ENCODE data around the gene PAX2.

PAX2 gene

DNA sequence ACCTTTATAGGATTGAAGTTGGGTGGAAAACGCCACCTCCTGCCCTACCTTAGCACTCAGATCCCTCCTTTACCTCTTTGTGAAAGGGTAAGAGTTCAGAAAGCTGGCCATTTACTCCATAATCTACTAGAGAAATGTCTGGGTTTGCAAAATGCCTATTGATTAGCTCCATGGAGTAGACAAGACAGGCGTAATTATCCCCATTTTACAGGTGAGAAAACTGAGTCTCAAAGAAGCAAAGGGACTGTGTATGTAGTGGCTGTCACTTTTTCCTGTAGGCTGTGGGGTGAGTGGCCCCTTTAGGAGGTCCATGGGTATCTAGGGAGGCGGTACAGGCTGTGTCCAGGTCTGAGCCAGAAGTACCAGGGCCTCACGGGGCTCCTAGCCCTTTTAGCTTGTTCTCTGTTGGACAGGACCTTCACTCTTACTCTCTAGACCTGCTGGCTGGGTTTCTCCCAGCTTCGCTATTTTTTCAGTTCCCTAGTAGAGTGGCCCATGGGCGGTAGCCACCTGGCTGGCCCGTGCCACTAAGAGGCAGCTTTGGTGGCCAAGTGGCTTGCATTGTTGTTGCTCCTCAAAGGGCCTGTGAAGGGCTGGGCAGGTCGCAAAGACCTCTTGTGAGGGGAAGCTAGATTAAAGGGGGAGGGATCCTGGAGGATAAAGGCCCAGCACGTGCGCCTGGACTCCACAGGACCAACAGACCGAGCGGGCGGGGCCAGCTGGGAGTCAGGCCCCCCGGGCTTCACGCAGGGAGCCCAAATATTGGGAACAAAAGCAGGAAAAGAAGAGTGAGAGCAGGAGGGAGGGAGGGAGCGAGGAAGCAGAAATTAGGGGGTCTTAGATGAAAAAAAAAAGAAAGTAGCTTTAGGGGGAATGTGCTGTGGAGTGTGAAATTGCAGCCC is 4.7 kb upstream of the PAX2 start:
- DNase-seq: no peak

DNA sequence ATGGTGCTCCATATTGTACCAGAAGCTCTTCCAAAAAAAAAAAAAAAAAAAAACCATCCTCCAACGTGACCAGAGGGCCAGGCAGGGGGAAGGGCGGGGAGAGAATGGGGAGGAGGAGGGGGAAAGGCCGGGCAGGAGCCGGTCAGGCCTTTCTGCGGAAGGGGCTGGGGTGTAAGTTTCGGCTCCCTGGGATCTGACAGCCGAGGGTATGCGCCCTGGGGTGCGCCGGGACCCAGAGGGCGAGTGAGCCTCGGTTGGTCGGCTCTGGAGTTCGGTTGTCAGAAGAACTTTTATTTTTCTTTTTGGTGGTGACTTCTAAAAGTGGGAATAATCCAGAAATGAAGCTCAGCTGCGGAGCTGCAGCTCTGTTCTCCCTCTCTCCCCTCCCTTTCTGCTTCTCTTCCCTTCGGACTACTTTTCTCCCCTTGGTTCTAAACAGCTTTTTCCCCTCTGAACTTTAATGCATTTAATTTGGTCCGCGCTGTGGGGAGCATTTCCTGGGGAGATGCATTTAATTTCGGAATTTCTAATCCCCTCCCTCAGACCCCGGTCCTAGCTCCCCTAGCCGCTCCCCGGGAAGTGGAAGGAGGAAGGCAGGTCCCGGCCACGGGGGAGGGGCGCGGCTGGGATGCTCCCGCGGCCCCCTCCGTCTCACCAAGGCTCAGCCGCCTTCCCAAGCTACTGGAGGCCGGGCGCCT is 3.9 kb upstream of the PAX2 start:
- no peak for DNase-seq

DNA sequence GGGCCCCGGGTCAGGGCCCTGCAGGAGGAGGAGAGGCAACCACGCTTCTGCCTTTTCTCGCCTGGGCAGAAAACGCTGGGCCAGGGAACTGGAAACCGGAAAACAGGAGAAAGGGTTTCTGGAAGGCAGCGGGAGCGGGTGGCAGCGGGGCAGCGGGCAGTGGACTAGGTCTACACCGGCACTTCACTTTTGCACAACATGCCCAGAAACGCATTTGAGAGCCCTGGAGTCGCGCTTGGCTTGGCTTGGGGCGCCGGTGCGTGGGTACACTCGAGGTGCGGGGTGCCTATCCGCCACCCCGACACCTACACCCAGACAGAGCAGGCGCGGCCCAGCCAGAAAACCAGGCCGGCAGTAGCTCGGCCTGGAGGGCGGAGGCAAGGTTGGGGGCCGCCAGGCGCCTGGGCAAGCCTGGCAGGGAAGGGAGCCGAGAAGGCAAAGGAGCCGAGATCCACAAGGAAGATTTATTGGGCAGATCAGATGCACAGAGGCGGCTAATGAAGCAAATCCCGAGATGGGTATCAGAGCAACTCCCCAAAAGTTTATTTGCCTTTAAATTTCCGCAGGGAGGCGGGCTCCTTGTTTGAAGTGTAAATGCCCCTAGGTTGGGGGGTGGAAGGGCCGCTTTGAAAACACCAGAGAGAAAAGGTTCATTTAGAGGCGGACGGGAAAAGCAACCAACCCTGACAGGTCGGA is 3.2 kb upstream of the PAX2 start:
- no peak for DNase-seq

DNA sequence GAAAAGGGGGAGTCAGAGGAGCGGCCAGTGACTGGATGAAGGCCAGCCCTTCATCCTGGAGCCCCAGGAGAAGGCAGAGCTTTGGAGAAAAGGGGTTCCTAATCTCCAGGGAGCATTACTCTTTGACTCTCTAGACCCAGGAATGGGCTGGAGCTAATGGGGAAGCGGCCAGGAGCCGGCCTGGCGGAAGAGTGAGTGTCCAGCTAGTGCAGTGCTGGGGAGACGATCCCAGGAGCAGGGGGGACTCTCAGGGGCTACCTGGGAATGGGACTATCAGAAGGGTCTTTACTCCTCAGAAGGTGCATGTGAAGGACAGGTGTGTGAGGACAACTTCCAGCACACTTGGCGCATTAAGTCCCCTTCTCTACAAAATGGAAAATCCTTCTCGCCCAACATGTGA is 2.4 kb upstream of the PAX2 start:
- no peak for DNase-seq

DNA sequence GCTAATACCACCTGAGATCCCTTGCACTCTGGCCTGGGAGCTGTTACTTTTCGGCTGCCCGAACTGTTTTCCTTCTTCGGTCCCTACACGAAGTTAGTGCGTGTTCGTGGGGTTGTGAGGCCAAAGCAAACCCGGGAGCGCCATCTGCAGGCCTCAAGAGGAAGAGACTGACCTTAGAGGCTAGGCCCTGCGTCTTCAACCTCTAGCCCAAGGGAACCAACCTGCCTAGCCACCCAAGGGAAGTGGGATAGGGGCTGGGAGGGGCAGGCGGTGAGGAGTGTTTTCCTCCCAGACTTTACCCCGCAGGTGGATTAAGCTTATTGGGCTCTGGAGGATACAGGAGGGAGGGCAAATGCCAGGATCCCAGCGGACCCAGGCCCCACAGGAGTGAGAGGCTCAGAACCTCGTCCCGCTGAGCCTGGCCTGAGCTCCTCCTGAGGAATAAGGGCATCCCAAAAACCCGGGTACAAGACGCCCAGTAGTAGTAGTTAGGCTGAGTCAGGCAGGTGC is 1.7 kb upstream of the PAX2 start:
- DNase-seq: peak; percentile 74

DNA sequence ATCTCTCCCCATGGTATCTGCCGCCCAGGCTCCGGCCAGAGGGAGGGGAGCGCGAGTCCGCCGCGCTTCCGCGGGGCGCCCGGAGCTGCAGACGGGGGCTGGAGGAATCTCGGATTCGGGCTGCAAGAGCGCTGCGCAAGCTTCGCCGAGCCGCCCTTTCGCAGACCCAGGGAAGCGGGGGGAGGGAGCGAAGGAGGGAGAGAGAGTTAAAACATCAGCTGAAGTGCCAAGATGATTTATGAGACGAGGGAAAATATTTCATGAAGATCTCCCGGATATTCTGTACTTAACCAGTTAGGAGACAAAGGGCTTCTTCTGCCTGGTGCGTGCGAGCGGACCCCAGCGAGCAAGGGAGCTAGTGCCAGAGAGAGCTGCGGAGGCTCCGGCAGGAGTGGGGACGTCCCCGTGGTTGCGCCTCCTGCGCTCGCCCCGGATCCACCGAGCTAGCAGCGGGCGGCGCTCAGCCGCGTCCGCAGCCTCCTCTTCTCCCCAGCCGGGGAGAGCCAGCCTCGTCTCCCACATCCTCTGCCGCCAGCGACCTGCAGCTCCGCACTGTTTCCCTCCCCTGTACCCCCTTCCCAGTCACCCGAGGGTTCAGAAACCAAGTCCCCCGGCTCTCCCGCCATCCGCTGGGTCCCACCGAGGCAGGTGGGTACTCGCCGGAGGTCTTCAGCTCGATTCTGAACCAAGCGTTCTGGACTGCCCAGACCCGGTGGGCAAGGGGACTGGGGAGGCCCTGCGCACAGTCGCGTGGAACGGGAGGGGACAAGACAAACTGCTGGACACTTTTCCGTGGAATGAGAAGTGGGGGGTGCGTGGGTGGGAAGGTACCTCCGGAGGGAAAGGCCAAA is 1.0 kb upstream of the PAX2 start:
- DNase-seq: no peak

DNA sequence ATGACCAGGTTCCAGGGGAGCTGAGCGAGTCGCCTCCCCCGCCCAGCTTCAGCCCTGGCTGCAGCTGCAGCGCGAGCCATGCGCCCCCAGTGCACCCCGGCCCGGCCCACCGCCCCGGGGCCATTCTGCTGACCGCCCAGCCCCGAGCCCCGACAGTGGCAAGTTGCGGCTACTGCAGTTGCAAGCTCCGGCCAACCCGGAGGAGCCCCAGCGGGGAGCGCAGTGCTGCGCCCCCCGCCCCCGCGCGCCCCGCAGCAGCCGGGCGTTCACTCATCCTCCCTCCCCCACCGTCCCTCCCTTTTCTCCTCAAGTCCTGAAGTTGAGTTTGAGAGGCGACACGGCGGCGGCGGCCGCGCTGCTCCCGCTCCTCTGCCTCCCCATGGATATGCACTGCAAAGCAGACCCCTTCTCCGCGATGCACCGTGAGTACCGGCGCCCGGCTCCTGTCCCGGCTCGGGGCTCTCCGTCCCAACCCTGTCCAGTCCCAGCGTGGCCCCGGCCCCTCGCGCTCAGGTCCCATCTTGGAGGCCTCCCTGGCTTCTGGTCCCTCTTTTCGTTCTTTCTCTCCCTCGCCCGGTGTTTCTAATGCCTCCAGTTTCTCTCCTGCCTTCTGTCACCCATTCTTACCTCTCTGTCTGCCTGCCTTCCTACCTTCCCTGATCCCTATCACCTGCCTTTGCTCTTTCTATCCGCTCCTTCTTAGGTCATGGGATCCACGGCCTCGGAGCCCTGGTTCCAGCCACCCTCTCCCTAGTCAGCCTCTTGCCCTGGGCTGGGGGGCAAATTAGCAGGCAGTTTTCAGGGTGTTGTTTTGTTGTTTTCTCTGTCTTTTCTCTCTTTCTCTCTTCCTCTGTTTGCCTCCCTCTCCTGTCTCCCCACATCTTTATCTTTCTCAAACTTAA is 751 bp downstream of the PAX2 start:
- no peak for DNase-seq

DNA sequence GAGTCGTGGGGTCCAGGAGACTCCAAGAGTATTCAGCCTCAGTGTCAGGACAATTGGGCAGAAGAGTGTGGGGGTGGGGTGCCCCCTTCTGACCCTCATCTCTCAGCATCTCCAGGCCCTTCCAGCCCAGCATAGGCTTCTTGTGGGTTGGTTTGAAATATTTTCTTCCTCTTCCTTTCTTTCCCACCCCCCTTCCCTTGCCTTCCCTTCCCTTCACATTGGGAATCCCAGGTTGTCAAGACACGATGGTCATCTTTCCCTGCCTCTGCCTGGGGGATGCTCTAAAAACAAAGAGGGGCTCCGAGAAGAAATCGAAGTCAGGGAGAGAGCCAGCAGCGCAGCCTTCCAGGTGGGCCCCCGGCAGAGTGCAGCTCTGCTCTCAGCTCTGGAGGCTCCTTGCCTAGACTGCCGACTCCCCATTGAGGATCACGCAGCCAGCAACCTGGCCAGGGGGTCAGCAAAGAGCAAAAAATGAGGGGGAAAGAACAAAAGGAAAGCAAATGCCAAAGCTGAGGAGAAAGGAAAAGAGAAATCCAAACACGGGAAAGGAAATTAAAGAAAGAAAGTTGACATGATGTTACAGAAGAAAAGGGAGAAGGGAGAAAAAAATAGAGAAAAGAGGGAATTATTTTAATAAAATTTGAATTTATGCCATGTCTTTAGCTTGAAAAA is 1.5 kb downstream of the PAX2 start:
- DNase-seq: no peak

DNA sequence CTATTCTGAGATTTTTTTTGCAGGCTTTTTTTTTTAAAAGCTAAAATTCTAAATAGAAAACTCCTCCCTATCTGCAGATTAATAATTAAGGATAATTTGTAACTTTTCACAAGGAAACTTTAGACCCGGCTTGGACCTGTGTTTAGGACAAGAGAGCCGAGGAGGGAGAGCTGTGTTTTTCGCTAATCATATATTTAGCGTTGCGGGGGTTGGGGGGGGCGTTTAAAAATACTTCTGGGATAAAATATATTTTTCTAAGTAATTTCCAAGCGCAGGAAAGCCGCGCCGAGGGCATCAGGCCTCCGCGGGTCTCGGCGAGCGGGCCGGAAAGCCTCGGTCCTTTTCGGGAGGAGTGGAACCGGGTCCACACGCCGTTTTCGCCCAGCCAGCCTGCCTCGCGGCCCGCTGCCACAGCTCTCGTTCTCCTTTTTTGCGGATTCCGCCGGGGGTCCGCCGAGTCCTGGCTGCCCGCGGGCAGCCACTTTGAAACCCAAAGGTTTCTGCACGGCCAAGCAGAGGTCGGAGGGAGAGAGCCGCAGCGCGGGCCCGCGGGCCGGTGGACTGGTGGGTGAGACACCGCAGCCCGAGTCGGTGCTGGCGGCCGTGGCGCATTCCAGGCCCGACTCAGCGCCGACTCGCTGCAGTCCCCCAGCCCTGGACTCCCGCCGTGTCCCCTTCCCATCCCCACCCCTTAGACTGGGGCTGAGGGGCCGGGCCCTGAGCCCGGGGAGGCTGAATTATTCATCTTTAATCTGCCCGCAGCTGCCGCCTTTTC is 2.3 kb downstream of the PAX2 start:
- DNase-seq: no peak

DNA sequence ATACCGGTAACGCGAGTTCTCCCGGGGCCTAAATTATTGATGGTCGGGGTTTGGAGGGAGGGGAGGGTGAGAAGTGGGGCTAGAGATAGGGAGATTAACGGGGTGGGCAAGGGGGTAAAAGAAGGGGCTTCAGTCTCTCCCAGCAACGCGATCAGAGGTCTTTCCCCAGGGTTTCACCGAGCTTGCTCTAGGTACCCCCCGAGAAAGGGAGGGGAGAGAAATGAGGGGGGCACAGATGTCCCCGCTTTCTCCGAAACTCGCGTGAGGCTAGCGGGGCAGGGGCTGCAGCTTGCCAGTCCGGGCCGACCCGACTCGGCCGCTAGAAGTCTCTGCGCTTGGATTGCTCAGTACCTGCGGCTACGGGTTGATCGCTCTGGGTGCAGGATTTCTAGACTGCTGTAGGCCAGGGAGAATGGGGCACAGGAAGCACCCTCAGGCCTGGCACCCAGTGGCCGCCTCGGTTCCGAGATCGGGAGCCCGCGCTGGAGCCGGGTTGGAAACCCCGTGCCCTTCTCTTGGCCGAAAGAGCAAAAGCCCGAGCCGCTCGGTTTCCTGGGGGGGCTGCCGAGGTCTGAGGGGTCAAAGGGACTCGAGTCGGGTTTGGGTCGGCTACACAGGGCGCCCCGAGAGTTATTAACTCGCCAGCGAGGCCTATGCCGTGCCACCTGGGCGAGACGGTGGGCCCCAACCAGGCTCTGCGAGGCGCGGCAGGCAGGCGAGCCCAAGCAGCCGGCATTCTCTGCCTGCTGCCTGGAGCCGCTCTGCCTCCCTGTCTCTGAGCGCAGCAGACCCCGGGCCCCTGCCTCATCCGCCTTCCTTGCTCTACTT is 3.1 kb downstream of the PAX2 start:
- DNase-seq: no peak

DNA sequence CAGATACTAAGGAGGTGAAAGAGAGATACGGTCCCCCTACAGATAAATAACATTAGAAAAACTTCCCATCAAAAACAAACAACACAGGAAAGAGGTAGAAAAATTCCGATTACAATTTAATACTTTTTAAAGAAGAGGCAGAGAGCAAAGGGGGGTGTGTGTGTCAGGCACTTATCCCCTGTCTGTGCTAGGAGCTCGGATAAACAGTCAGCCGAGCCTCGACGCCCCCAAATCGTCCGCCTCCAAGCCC is 3.6 kb downstream of the PAX2 start:
- no peak for DNase-seq

DNA sequence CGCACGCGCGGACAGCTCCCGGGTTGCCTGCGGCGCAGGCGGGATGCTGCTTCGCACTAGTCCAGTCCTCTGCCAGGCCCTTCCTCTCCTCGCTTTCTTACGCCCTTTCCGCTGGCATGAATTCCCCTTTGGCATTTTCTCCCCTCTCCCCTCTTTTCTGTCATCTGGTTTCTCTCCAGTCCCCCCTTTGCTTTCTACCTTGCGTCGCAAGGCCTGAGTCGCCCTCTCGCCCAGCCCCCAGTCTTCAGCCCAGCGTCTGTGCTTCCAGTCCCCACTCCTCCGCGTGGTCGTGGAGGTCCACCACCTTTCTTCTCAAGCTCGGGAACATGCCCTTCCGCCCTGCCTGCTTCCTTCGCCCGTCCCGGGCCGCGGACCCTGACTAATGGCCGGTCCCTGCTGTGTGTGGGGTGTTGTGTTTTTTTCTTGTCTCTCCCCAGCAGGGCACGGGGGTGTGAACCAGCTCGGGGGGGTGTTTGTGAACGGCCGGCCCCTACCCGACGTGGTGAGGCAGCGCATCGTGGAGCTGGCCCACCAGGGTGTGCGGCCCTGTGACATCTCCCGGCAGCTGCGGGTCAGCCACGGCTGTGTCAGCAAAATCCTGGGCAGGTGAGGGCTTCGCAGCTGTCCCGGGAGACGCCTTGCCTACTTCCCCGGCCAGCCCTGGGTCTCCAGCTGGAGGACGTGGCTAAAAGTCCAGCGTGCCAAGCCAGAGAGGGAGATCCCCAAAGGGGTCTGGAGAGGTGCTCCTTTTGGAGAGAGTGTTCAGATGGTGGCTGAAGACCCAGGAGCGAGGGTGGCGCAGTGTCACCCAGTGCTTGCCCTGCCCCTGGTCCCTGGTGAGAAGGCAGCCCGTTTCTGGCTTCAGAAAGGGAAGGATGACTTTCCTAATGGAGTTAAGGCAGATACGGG is 4.2 kb downstream of the PAX2 start:
- DNase-seq: no peak

DNA sequence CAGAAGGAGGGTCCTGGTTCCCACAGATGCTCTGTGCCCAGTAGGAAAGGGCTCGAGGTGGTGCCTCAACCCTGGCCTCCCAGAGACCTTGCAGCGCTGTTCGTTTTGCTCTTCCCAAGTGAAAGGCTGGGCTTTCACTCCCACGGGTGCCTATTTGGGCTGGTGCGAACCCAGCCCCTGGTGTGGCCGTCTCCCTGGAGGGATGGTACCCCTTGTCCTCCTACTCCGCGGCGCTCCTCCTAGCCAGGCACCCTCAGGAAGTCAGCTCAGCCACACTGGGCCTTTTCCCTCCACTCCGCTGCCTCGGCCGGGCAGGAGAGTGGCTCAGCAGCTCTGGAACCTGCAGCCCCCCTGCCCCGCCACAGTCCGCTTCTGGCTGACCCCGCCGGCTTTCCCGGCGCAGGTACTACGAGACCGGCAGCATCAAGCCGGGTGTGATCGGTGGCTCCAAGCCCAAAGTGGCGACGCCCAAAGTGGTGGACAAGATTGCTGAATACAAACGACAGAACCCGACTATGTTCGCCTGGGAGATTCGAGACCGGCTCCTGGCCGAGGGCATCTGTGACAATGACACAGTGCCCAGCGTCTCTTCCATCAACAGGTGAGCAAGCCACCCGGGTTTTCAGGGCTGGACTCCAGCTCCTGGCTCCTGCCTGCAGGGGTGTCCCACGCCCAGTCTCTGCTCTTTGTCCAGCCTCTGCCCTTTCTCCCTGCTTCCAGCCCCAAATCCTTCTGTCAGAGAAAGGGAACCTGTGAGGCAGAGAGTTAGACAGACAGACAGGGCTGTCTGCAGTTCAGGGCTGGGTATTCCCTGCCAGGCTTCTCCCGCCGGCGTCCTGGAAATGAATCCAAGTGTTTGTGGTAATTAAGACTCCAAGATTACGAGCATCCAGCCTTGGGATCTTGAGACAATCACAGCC is 5.2 kb downstream of the PAX2 start:
- no peak for DNase-seq

DNA sequence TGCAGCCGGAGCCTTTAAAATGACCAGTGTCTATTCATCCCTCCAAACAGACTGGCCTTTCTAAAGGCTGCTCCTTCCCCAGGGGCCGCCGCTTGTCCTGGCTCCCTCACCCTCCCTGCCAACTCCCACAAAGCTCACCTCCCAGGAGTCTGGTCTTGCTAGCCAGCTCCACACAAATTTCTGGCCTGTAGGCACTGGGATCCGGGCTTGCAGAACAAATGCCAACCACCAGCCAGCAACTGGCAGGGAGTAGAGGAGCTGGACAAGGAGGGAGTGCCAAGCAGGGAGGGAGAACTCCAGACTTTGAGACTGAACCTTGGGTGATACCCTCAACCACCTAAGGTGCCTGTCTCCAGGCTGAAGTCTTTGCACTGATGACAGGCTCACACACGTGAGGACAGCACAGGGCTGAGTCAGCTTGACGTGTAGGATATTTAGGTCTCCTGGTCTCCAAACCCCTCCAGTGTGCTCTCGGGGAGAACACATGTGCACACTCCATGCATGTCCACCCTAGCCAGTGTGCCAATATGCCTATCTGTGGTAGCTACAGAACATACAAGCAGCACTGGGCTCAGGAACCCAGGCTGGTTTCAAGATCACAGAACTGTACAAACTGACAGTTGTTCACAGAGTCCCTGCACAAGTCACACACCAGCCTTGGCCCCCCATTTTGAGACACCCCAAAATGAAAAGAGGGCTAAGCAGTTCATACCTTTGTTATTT is 6.0 kb downstream of the PAX2 start:
- no peak for DNase-seq

DNA sequence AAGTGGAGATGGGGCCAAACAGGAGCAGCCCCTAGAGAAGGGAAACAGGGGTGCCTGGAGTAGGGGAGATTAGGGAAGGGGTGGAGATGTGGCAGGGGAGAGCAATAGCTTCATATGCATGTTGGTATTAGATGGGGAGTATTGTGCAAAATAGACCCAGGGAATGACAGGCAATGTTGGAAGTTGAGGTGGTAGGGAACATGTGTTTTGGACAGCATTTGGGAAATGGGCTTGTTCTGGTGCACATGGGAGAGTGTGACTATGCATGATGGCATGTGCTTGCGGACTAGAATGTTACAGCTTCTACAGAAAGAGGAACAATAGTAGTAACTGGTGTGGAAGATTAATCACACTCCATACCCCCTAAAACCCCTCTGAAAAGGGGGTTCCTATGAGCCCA is 10.4 kb downstream of the PAX2 start:
- no peak for DNase-seq

DNA sequence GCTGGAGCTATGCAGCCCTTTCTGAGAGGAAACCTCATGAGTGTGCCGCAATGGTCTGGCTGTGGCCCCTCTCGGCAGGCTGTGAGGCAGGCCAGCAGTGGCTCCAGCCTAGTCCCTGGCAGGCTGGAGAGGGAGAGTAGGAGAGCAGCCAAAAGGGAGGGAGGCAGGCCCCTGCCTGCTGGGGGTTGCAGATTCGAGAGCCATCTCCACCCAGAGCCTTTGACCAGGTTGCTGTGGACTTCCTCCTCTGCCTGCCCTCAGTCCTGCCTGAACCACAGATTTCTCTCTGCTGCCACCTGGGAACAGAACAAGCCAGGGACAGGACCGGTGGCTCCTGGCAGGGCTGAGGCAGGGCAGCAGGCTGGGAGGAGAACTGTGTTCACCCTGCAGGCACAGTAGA is 13.9 kb downstream of the PAX2 start:
- DNase-seq: no peak

DNA sequence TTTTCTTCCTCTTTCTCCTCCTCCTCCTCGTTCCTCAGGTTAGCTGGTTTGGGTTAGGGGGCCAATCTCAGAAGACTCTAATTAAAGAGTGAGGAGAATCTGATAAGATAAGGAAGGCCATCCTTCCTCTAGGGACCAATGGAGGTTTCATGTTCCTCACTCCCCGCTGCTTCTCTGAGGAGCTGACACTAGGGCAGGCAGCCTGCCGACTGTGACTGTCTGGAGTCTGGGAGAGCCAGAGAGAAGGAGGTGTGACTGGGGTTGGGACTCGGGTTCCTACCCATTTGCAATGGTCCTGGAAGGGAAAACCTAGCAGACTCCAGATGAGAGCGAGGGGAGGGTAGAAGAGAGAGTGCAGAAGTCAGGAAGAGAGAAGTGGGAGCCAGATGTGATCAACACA is 15.3 kb downstream of the PAX2 start:
- DNase-seq: no peak
